HUES64 (cell line): Measurements from ENCODE around the gene SFT2D1.

ENCODE experiments used
- H3K27ac ChIP-seq: 2 replicates; pipeline ENCODE4 v1.7.0; 2013; ENCODE audit warnings: low read depth, low read length, inconsistent platforms
- H3K27me3 ChIP-seq: 2 replicates; pipeline ENCODE4 v1.6.1; 2013; ENCODE audit warnings: mild to moderate bottlenecking, low read length; ENCODE audit not compliant: insufficient read depth
- H3K36me3 ChIP-seq: 2 replicates; pipeline ENCODE4 v1.6.1; 2013; ENCODE audit warnings: mild to moderate bottlenecking, low read length; ENCODE audit not compliant: insufficient read depth
- H3K4me1 ChIP-seq: 2 replicates; pipeline ENCODE4 v1.6.1; 2013; ENCODE audit warnings: mild to moderate bottlenecking, low read length, moderate library complexity; ENCODE audit not compliant: insufficient read depth
- H3K4me3 ChIP-seq: 2 replicates; pipeline ENCODE4 v1.5.1; 2013; ENCODE audit warnings: mild to moderate bottlenecking, low read length, moderate library complexity
- H3K9ac ChIP-seq: 2 replicates; pipeline ENCODE4 v1.6.1; 2013; ENCODE audit warnings: mild to moderate bottlenecking, low read depth, low read length
- H3K9me3 ChIP-seq: 2 replicates; pipeline ENCODE4 v1.6.1; 2013; ENCODE audit warnings: low read depth, low read length; ENCODE audit not compliant: insufficient read depth
- WGBS: fragments of 150-250, 120-280 bp; methylation state at CpG from one replicate; pipeline ENCODE4 v1.1.7; 2013; ENCODE audit warnings: missing lambda C conversion rate; 5-methylcytosine and 5-hydroxymethylcytosine counted together

Gene SFT2D1

GRCh38 chr6:166274163-166274562 is 68.2 kb downstream of the SFT2D1 start:
- WGBS, result 86% methylated on average over 4 of the region's 4 CpGs
- H3K27me3 ChIP-seq, result peaks cover 34% of the 10 kb centered on the region
- no peaks in the 10 kb centered on the region for H3K4me1 ChIP-seq
- no peak overlapping the region for H3K9ac ChIP-seq
- no peak overlapping the region for H3K27ac ChIP-seq
- H3K9me3 ChIP-seq, result no peaks in the 10 kb centered on the region
- no peak overlapping the region for H3K4me3 ChIP-seq
- H3K36me3 ChIP-seq, result no peaks in the 10 kb centered on the region

DNA sequence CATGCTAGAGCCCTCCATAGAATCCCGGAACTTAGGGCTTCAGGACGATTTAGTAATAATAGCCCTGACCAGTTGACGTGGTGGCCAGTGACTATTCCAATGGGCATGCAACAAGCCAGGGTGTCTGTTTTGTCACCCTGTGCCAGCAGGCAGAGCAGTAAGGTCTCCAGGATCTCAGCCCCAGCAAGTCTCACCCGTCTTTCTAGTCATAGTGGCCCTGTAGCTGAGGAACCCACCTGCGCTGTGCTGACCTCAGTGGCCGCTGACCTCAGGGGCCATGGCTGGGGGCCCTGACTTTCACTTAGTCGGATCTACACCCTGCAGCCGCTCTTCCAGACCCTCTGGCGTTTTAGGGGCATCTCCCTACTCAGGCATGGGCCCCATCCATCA is 71.0 kb downstream of the SFT2D1 start:
- H3K9me3 ChIP-seq, result no peaks in the 10 kb centered on the region
- H3K27me3 ChIP-seq, result peaks cover 56% of the 10 kb centered on the region
- no peak overlapping the region for H3K4me3 ChIP-seq
- WGBS, result 93% methylated on average over 9 of the region's 9 CpGs
- H3K9ac ChIP-seq, result no peak overlapping the region
- no peak overlapping the region for H3K27ac ChIP-seq
- H3K4me1 ChIP-seq, result peaks cover 8% of the 10 kb centered on the region
- no peaks in the 10 kb centered on the region for H3K36me3 ChIP-seq

GRCh38 chr6:166270706-166271375 is 71.5 kb downstream of the SFT2D1 start:
- H3K27ac ChIP-seq, result no peak overlapping the region
- 96% methylated on average over 10 of the region's 10 CpGs for WGBS
- H3K9me3 ChIP-seq, result no peaks in the 10 kb centered on the region
- H3K27me3 ChIP-seq, result peaks cover 54% of the 10 kb centered on the region
- no peak overlapping the region for H3K9ac ChIP-seq
- H3K4me1 ChIP-seq, result peaks cover 8% of the 10 kb centered on the region
- H3K4me3 ChIP-seq, result no peak overlapping the region
- no peaks in the 10 kb centered on the region for H3K36me3 ChIP-seq
